ENCODE measurements around the gene SLC26A9.

GRCh38 chr1:205985330-205986005 lies 42.2 kb upstream of the SLC26A9 start:
- TF ChIP-seq CTCF (tag by site-specific recombination; IDR thresholded peaks at IDR 0.05) (no peak), ZBTB8A (tag by site-specific recombination; IDR thresholded peaks at IDR 0.05) (no peak), ZNF449 (tag by site-specific recombination; IDR thresholded peaks at IDR 0.05) (no peak), HOXA7 (CRISPR knock-in tag; IDR thresholded peaks at IDR 0.05; ENCODE audit: borderline replicate concordance) (no peak), ZNF664 (tag by site-specific recombination; IDR thresholded peaks at IDR 0.05) (no peak), ZBTB7A (tag by site-specific recombination; IDR thresholded peaks at IDR 0.05; ENCODE audit: low read depth) (no peak), OSR2 (tag by site-specific recombination; IDR thresholded peaks at IDR 0.05) (no peak), YY1 (tag by site-specific recombination; IDR thresholded peaks at IDR 0.05) (no peak)
